ENCODE data around the gene RSPH9. TPM values are rescaled to one million over a fixed set of nuclear protein-coding genes. Genes with fewer than 3 reads are reported as not detected.

RSPH9 gene
- total and polyA plus RNA-seq, 2 experiments from 2014 or later, result 0.10 to 0.39 TPM

DNA sequence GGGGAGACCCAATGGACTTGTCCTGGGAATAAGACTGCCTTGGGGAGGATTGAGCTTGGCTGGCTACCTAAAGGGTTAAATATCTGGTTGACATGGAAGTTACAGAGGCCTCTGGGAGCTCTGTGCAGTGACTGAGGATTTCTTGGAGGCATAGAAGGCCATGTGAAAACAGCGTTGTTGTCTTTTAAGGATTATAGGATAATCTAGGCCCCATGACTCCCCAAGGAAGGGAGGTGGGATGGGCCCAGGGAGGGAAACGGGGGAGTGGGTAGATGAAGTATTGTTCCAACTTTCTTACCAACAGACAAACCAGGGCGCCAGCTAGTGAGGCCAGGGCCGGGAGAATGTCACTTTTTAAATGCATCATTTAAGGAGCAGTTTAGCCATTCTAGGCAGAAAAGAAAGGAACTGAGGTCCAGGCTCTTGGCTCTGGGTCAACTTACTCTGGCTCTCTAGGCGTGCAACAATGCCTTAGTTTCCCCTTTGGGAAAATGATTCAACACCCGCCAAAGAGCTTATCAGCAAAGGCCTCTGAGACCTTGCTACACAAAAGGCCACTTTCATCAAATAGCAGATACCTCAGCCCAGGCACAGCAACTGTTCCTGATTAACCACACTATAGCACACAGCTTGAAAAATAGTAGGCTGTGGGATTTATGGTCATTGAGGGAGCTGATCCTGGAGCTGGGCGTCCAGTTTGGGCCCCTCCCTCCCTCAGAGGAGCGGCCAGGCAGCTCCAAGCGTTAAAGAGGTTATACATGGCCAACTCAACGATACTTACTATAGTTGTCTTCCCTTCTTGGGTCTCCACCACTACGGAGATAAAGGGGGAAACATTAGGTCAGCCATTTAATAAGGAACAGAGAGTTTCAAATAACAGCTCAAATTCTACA lies 35.7 kb downstream of the RSPH9 start:
- H3K4me1 Mint-ChIP-seq, result peaks cover 12% of the 10 kb centered on the region
- peaks cover 8% of the 10 kb centered on the region; the same call in 1 of the 2 replicates for H3K36me3 ChIP-seq (ENCODE audit: insufficient read depth)
- no peak for ATAC-seq
- H3K4me3 Mint-ChIP-seq, result no peak overlapping the region
- H3K36me3 Mint-ChIP-seq (ENCODE audit: low read depth), result peaks cover 16% of the 10 kb centered on the region
- H3K27me3 Mint-ChIP-seq (ENCODE audit: insufficient read depth, low read depth, poor library complexity), result peaks cover 4% of the 10 kb centered on the region
- H3K9me3 Mint-ChIP-seq, result no peaks in the 10 kb centered on the region
- no peaks in the 10 kb centered on the region for H3K27me3 ChIP-seq (ENCODE audit: insufficient read depth)
- DNase-seq (ENCODE audit: low spot score), result no peak
- peaks cover 41% of the 10 kb centered on the region for H4K20me1 ChIP-seq (replicated peaks; ENCODE audit: insufficient read depth)
- no peak overlapping the region for H3K27ac Mint-ChIP-seq
- peaks cover 57% of the 10 kb centered on the region for H3K79me2 ChIP-seq (replicated peaks; ENCODE audit: insufficient read depth)
- H3K9me2 ChIP-seq (ENCODE audit: insufficient read depth), result no peaks in the 10 kb centered on the region
- no peaks in the 10 kb centered on the region for H3F3A ChIP-seq (replicated peaks; ENCODE audit: low read depth)
- TF ChIP-seq NANOG (IDR thresholded peaks at IDR 0.05; ENCODE audit: borderline replicate concordance) (no peak), ZNF114 (CRISPR knock-in tag; IDR thresholded peaks at IDR 0.05) (no peak), EZH2 (IDR thresholded peaks at IDR 0.05; ENCODE audit: low read depth, unreplicated experiment) (no peak), ZNF331 (CRISPR knock-in tag; IDR thresholded peaks at IDR 0.05; ENCODE audit: low read depth) (no peak), STAT1 (IDR thresholded peaks at IDR 0.05; ENCODE audit: unreplicated experiment) (no peak)
- TF ChIP-seq, protein P1, sequence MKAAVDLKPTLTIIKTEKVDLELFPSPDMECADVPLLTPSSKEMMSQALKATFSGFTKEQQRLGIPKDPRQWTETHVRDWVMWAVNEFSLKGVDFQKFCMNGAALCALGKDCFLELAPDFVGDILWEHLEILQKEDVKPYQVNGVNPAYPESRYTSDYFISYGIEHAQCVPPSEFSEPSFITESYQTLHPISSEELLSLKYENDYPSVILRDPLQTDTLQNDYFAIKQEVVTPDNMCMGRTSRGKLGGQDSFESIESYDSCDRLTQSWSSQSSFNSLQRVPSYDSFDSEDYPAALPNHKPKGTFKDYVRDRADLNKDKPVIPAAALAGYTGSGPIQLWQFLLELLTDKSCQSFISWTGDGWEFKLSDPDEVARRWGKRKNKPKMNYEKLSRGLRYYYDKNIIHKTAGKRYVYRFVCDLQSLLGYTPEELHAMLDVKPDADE (IDR thresholded peaks at IDR 0.05), result no peak
- TF ChIP-seq, protein P2, sequence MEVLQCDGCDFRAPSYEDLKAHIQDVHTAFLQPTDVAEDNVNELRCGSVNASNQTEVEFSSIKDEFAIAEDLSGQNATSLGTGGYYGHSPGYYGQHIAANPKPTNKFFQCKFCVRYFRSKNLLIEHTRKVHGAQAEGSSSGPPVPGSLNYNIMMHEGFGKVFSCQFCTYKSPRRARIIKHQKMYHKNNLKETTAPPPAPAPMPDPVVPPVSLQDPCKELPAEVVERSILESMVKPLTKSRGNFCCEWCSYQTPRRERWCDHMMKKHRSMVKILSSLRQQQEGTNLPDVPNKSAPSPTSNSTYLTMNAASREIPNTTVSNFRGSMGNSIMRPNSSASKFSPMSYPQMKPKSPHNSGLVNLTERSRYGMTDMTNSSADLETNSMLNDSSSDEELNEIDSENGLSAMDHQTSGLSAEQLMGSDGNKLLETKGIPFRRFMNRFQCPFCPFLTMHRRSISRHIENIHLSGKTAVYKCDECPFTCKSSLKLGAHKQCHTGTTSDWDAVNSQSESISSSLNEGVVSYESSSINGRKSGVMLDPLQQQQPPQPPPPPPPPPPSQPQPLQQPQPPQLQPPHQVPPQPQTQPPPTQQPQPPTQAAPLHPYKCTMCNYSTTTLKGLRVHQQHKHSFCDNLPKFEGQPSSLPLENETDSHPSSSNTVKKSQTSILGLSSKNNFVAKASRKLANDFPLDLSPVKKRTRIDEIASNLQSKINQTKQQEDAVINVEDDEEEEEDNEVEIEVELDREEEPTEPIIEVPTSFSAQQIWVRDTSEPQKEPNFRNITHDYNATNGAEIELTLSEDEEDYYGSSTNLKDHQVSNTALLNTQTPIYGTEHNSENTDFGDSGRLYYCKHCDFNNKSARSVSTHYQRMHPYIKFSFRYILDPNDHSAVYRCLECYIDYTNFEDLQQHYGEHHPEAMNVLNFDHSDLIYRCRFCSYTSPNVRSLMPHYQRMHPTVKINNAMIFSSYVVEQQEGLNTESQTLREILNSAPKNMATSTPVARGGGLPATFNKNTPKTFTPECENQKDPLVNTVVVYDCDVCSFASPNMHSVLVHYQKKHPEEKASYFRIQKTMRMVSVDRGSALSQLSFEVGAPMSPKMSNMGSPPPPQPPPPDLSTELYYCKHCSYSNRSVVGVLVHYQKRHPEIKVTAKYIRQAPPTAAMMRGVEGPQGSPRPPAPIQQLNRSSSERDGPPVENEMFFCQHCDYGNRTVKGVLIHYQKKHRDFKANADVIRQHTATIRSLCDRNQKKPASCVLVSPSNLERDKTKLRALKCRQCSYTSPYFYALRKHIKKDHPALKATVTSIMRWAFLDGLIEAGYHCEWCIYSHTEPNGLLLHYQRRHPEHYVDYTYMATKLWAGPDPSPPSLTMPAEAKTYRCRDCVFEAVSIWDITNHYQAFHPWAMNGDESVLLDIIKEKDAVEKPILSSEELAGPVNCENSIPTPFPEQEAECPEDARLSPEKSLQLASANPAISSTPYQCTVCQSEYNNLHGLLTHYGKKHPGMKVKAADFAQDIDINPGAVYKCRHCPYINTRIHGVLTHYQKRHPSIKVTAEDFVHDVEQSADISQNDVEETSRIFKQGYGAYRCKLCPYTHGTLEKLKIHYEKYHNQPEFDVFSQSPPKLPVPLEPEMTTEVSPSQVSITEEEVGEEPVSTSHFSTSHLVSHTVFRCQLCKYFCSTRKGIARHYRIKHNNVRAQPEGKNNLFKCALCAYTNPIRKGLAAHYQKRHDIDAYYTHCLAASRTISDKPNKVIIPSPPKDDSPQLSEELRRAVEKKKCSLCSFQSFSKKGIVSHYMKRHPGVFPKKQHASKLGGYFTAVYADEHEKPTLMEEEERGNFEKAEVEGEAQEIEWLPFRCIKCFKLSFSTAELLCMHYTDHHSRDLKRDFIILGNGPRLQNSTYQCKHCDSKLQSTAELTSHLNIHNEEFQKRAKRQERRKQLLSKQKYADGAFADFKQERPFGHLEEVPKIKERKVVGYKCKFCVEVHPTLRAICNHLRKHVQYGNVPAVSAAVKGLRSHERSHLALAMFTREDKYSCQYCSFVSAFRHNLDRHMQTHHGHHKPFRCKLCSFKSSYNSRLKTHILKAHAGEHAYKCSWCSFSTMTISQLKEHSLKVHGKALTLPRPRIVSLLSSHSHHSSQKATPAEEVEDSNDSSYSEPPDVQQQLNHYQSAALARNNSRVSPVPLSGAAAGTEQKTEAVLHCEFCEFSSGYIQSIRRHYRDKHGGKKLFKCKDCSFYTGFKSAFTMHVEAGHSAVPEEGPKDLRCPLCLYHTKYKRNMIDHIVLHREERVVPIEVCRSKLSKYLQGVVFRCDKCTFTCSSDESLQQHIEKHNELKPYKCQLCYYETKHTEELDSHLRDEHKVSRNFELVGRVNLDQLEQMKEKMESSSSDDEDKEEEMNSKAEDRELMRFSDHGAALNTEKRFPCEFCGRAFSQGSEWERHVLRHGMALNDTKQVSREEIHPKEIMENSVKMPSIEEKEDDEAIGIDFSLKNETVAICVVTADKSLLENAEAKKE (CRISPR knock-in tag; IDR thresholded peaks at IDR 0.05), result no peak
- TF ChIP-seq, protein P3, sequence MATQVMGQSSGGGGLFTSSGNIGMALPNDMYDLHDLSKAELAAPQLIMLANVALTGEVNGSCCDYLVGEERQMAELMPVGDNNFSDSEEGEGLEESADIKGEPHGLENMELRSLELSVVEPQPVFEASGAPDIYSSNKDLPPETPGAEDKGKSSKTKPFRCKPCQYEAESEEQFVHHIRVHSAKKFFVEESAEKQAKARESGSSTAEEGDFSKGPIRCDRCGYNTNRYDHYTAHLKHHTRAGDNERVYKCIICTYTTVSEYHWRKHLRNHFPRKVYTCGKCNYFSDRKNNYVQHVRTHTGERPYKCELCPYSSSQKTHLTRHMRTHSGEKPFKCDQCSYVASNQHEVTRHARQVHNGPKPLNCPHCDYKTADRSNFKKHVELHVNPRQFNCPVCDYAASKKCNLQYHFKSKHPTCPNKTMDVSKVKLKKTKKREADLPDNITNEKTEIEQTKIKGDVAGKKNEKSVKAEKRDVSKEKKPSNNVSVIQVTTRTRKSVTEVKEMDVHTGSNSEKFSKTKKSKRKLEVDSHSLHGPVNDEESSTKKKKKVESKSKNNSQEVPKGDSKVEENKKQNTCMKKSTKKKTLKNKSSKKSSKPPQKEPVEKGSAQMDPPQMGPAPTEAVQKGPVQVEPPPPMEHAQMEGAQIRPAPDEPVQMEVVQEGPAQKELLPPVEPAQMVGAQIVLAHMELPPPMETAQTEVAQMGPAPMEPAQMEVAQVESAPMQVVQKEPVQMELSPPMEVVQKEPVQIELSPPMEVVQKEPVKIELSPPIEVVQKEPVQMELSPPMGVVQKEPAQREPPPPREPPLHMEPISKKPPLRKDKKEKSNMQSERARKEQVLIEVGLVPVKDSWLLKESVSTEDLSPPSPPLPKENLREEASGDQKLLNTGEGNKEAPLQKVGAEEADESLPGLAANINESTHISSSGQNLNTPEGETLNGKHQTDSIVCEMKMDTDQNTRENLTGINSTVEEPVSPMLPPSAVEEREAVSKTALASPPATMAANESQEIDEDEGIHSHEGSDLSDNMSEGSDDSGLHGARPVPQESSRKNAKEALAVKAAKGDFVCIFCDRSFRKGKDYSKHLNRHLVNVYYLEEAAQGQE (IDR thresholded peaks at IDR 0.05; ENCODE audit: unreplicated experiment), result no peak
- TF ChIP-seq, protein P4, sequence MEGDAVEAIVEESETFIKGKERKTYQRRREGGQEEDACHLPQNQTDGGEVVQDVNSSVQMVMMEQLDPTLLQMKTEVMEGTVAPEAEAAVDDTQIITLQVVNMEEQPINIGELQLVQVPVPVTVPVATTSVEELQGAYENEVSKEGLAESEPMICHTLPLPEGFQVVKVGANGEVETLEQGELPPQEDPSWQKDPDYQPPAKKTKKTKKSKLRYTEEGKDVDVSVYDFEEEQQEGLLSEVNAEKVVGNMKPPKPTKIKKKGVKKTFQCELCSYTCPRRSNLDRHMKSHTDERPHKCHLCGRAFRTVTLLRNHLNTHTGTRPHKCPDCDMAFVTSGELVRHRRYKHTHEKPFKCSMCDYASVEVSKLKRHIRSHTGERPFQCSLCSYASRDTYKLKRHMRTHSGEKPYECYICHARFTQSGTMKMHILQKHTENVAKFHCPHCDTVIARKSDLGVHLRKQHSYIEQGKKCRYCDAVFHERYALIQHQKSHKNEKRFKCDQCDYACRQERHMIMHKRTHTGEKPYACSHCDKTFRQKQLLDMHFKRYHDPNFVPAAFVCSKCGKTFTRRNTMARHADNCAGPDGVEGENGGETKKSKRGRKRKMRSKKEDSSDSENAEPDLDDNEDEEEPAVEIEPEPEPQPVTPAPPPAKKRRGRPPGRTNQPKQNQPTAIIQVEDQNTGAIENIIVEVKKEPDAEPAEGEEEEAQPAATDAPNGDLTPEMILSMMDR (conservative IDR thresholded peaks at IDR 0.05; ENCODE audit: low read depth in 2 of 2), result no peak
- H3K4me1 ChIP-seq (ENCODE audit: insufficient read depth), result no peaks in the 10 kb centered on the region
- no peak overlapping the region for H3K27ac ChIP-seq (ENCODE audit: low read depth)
- H2AFZ ChIP-seq, result no peak overlapping the region
- H3K4me2 ChIP-seq, result no peak overlapping the region
- H3K4me3 ChIP-seq, result no peak overlapping the region

All from GM23338 (cell line).